Smooth muscle cell of the coronary artery (primary cell): ENCODE data around the gene CREBBP. TPM values are rescaled to one million over a fixed set of nuclear protein-coding genes. Genes with fewer than 3 reads are reported as not detected.

Experiments
- total RNA-seq: library from RNA; depleted of rRNA; stranded (reverse); fragments of >200 nt; gene quantifications from 2 replicates; pipeline ENCODE4 v1.2.3, GENCODE V29; 2014; ENCODE audit warnings: low replicate concordance

CREBBP gene
- 9.7 and 11.3 TPM in 2 replicates for total RNA-seq

DNA sequence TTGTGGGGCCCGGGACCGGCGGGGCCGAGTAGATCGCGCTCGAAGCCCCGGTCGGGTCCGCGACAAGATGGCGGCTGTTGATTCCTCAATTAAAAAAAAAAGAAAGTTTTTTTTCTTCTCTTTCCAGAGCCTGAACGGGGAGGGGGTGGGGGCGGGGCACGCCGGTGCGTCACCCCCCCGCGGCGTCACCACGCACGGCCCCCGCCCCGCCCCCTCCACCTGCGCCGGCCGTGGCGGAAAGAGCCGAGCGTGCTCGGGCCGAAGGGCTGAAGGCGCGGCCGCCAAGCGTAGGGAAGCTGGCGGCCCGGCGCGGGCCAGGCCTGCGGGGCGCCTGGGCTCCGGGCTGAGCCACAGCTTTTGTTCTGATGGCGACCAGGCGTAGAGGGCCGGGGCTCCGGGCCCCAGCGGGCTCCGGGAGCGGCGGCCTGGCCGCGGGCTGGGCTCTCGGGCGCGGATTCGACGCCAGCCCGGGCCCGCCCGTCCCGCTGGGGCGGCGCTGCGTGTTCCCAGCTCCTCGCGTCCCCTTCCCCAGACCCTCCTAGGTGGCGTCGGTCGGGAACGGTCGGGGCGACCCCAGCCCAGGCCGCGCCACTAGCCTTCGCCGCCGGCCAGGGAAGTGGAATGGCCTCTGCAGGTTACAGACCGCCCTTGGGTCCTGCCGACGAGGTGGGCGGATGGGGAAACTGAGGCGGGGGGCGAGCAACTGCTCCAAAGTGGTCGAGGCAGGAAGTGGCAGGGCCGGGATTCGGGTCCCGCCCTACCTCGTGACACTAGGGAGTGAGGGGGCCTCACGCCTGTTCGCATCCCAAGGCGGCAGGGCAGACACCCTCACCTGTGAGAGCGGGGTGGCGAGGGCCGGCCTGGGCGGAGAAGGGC lies at the start of gene CREBBP:
Gene CREBBP (minus strand): TSS at position 91 of the 876 bp plus-strand sequence. CDS start 797 bp downstream, outside the sequence.

DNA sequence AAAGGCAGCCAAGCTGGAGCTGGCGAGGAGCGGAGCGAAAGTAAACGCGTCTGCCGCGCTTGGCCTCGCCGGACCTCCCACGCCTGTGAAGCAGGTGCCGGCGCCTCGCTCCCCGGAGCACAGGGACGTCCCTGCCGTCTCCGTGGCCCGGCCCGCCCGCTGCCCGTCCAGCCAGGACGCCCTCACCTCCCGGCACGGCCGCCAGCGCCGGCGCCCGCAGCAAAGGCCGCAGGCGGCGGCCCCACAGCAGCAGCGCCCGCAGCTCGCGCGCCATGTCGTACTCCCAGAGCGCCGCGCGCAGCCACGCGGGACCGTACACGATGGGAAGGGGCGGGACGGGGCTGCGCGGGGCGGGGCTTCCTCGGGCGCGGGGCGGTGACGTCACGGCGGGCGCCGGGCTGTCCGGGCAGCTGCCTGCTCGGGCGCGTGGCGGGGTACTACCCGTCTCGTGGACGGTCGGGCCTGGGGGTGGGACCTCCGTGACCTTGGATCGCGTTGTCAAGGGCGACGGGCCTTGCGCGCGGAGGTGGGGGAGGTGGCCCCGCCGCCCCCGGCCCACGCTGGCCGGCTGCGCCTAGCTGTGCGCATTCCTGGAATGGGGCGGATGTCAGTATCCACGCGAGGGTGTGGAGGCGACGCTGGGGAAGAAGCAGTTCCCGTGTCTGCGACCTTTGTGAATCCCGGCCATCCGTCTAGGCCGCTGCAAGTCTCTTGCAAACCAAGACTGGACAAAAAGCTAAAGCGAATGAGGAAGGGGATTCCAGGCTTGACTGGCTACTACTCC lies 163.1 kb downstream of the CREBBP start, which contains the start of gene TRAP1:
Gene TRAP1 (minus strand): TSS at position 290 of the 784 bp plus-strand sequence. CDS start 16 bp downstream, at position 274.

Other genes starting within 250 kb of the CREBBP start
- 10.4 and 34.2 TPM in 2 replicates for gene DNASE1, start 226.0 kb downstream of the CREBBP start, total RNA-seq
- 72.4 and 79.3 TPM in 2 replicates for gene TRAP1, start 163.2 kb downstream of the CREBBP start, total RNA-seq
- gene ADCY9, start 235.7 kb upstream of the CREBBP start, total RNA-seq, result 9.0 and 14.4 TPM in 2 replicates